ENCODE measurements around the gene GRIK2. TPM values are rescaled to one million over a fixed set of nuclear protein-coding genes. Genes with fewer than 3 reads are reported as not detected.

Gene GRIK2
- total and polyA plus RNA-seq, 2 of the 4 experiments (the other 2 are of a cell fraction): 8.2 to 15.2 TPM

DNA sequence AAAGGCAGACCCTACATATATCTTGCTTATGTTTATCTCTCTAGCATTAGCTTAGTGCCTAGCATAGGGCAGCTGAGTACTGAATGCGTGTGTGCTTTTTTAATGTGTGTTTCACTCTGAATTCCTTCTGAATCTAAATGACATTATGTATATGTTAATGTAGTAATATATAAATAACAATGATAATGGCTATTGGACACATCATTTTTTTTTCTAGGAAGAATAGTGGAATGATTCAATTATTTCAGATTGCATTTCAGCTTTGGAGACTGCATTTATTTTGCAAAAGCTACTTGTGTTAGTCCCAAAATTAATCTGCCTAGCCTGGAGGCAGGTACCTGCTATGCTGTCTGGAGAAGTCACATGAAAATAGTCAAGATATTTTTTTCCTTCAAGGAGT is 371.8 kb downstream of the GRIK2 start:
- H3K79me1 ChIP-seq (ENCODE audit: low read depth in 1 of 2, low read length in 2 of 2): no peaks in the 10 kb centered on the region
- CTCF ChIA-PET: no interaction called here

More for the DNA sequence above, 371.8 kb downstream of the GRIK2 start:
- Histone ChIP-seq H2BK15ac (ENCODE audit: low read depth, low read length) (no peak overlapping the region), H3K4me3 (ENCODE audit: insufficient read depth, low read depth, low read length) (no peak overlapping the region), H3K27me3 (ENCODE audit: control insufficient read depth, insufficient read depth, low read length) (no peaks in the 10 kb centered on the region), H3K9me3 (ENCODE audit: control insufficient read depth, insufficient read depth, low read length) (no peaks in the 10 kb centered on the region), H4K5ac (ENCODE audit: low read depth, low read length) (no peak overlapping the region), H3K56ac (ENCODE audit: extremely low read depth, insufficient read depth, low read length) (no peak overlapping the region), H3K23ac (ENCODE audit: low read depth, low read length) (no peak overlapping the region), H3K36me3 (ENCODE audit: control insufficient read depth, insufficient read depth, low read length) (no peaks in the 10 kb centered on the region), H3K9ac (ENCODE audit: low read depth, low read length) (no peak overlapping the region), H3K4me1 (ENCODE audit: control insufficient read depth, insufficient read depth, low read length) (peaks cover 7% of the 10 kb centered on the region), H3K27ac (ENCODE audit: insufficient read depth, low read length) (no peak overlapping the region), H4K8ac (ENCODE audit: low read depth in 2 of 2, low read length in 2 of 2) (no peak overlapping the region), H3K9me1 (ENCODE audit: insufficient read depth, low read length) (no peaks in the 10 kb centered on the region), H2BK120ac (ENCODE audit: low read depth, low read length) (no peak overlapping the region), H3K4ac (ENCODE audit: low read depth, low read length) (no peak overlapping the region), H4K91ac (ENCODE audit: insufficient read depth, low read depth, low read length) (no peak overlapping the region), H2AK5ac (ENCODE audit: low read depth, low read length) (no peak overlapping the region), H2AFZ (replicated peaks; ENCODE audit: low read length, poor library complexity) (no peak overlapping the region), H3K18ac (ENCODE audit: low read depth, low read length) (no peak overlapping the region), H3K4me2 (ENCODE audit: low read depth, low read length) (no peak overlapping the region), H2BK20ac (ENCODE audit: low read depth, low read length) (no peak overlapping the region), H3K14ac (replicated peaks; ENCODE audit: low read depth, low read length) (no peak overlapping the region), H2BK5ac (ENCODE audit: low read depth, low read length, poor library complexity, severe bottlenecking) (no peak overlapping the region), H4K20me1 (ENCODE audit: insufficient read depth, low read length) (no peaks in the 10 kb centered on the region), H2AK9ac (replicated peaks; ENCODE audit: low read depth, low read length, poor library complexity) (no peak overlapping the region)
- in situ Hi-C loops (cut with MboI; ENCODE audit: low sequenced_read_pairs): no loop called here
- intact Hi-C loops (cut with micrococcal nuclease): no loop called here
- TF ChIP-seq MXI1 (IDR thresholded peaks at IDR 0.05; ENCODE audit: borderline replicate concordance, low read depth, low read length) (no peak), BHLHE40 (IDR thresholded peaks at IDR 0.05; ENCODE audit: low read depth, low read length) (no peak), RFX5 (IDR thresholded peaks at IDR 0.05; ENCODE audit: low read depth, low read length) (no peak), RCOR1 (IDR thresholded peaks at IDR 0.05; ENCODE audit: insufficient replicate concordance, low read length) (no peak), POLR2A (IDR thresholded peaks at IDR 0.05; ENCODE audit: low read depth, low read length) (no peak), MAZ (IDR thresholded peaks at IDR 0.05; ENCODE audit: borderline replicate concordance, low read depth, low read length) (no peak), FOS (IDR thresholded peaks at IDR 0.05; ENCODE audit: low read depth, low read length) (no peak), MAFK (IDR thresholded peaks at IDR 0.05; ENCODE audit: low read depth, low read length) (no peak), RAD21 (IDR thresholded peaks at IDR 0.05; ENCODE audit: low read length) (no peak), CEBPB (IDR thresholded peaks at IDR 0.05; ENCODE audit: low read depth, low read length) (no peak), CHD1 (IDR thresholded peaks at IDR 0.05; ENCODE audit: low read depth, low read length) (no peak), NFE2L2 (IDR thresholded peaks at IDR 0.05; ENCODE audit: low read depth, low read length) (no peak), SMC3 (IDR thresholded peaks at IDR 0.05; ENCODE audit: low read depth, low read length) (no peak)
- TF ChIP-seq, protein P1, sequence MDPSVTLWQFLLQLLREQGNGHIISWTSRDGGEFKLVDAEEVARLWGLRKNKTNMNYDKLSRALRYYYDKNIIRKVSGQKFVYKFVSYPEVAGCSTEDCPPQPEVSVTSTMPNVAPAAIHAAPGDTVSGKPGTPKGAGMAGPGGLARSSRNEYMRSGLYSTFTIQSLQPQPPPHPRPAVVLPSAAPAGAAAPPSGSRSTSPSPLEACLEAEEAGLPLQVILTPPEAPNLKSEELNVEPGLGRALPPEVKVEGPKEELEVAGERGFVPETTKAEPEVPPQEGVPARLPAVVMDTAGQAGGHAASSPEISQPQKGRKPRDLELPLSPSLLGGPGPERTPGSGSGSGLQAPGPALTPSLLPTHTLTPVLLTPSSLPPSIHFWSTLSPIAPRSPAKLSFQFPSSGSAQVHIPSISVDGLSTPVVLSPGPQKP (IDR thresholded peaks at IDR 0.05; ENCODE audit: borderline replicate concordance, low read depth, low read length): no peak
- TF ChIP-seq, protein P2, sequence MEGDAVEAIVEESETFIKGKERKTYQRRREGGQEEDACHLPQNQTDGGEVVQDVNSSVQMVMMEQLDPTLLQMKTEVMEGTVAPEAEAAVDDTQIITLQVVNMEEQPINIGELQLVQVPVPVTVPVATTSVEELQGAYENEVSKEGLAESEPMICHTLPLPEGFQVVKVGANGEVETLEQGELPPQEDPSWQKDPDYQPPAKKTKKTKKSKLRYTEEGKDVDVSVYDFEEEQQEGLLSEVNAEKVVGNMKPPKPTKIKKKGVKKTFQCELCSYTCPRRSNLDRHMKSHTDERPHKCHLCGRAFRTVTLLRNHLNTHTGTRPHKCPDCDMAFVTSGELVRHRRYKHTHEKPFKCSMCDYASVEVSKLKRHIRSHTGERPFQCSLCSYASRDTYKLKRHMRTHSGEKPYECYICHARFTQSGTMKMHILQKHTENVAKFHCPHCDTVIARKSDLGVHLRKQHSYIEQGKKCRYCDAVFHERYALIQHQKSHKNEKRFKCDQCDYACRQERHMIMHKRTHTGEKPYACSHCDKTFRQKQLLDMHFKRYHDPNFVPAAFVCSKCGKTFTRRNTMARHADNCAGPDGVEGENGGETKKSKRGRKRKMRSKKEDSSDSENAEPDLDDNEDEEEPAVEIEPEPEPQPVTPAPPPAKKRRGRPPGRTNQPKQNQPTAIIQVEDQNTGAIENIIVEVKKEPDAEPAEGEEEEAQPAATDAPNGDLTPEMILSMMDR (conservative IDR thresholded peaks at IDR 0.05; ENCODE audit: low read depth, low read length): no peak
- TF ChIP-seq, protein P3, sequence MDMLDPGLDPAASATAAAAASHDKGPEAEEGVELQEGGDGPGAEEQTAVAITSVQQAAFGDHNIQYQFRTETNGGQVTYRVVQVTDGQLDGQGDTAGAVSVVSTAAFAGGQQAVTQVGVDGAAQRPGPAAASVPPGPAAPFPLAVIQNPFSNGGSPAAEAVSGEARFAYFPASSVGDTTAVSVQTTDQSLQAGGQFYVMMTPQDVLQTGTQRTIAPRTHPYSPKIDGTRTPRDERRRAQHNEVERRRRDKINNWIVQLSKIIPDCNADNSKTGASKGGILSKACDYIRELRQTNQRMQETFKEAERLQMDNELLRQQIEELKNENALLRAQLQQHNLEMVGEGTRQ (IDR thresholded peaks at IDR 0.05; ENCODE audit: low read depth, low read length): no peak
- POLR2A ChIA-PET (ENCODE audit: unreplicated experiment): no interaction called here
- ATAC-seq (ENCODE audit: low read depth) (no peak), DNase-seq (no peak)
- WGBS, 2 experiments (ENCODE audit: extremely low coverage in 2 of 2, insufficient read length in 1 of 2): no CpG with 5 or more reads among the region's 1 CpG
- dilution Hi-C loops (cut with HindIII; ENCODE audit: low sequenced_read_pairs, unreplicated experiment): no loop called here
- BruUV-seq (replicated peaks): no TSS peak

Measured in IMR-90 (cell line).